DND-41 (cell line): ENCODE data around the gene B4GALNT3.

ENCODE experiments used
- EZH2 ChIP-seq: IDR thresholded peaks from 3 replicates; pipeline ENCODE4 v1.6.1; 2012; ENCODE audit warnings: borderline replicate concordance, low read depth, mild to moderate bottlenecking, moderate library complexity, low read length, inconsistent platforms; ENCODE audit not compliant: severe bottlenecking
- TF ChIP-seq, protein P1 (sequence below): IDR thresholded peaks from 2 replicates; pipeline ENCODE4 v1.5.1; 2012; ENCODE audit warnings: borderline replicate concordance, low read length, moderate library complexity, mild to moderate bottlenecking; ENCODE audit not compliant: poor library complexity, severe bottlenecking; ENCODE audit errors: extremely low read depth

DNA sequence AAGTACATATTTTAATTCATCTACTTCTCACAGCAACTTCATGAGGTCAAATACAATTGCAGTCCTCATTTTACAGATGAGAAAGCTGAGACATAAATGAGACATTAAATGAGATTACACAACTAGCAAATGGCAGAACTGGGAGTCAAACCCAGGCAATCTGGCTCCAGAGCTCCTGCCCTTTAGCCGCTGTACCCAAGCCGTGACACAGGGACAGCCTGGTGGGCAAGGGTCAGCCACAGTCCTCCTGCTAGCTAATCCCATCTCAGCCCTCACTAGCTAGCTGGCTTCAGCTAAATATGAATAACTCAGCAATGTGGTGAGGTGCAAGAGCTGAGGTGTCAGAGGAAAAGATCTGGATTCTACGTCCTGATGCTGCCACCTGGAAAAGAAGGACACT lies 148.7 kb downstream of the B4GALNT3 start:
- no peak for TF ChIP-seq EZH2
- TF ChIP-seq, protein P1, sequence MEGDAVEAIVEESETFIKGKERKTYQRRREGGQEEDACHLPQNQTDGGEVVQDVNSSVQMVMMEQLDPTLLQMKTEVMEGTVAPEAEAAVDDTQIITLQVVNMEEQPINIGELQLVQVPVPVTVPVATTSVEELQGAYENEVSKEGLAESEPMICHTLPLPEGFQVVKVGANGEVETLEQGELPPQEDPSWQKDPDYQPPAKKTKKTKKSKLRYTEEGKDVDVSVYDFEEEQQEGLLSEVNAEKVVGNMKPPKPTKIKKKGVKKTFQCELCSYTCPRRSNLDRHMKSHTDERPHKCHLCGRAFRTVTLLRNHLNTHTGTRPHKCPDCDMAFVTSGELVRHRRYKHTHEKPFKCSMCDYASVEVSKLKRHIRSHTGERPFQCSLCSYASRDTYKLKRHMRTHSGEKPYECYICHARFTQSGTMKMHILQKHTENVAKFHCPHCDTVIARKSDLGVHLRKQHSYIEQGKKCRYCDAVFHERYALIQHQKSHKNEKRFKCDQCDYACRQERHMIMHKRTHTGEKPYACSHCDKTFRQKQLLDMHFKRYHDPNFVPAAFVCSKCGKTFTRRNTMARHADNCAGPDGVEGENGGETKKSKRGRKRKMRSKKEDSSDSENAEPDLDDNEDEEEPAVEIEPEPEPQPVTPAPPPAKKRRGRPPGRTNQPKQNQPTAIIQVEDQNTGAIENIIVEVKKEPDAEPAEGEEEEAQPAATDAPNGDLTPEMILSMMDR: no peak
